HG02852 (cell line): ENCODE results near the gene SRGAP2C.
"Not testable (repeated sequence)": the region's sequence is repeated elsewhere in the genome, so short reads cannot be mapped to it uniquely, and the experiment has no call there.

Experiments used
- ATAC-seq: cut with Tn5 transposase; IDR thresholded peaks from one replicate; pipeline ENCODE4 v1.9.1; 2021; ENCODE audit warnings: mild to moderate bottlenecking, moderate library complexity; ENCODE audit not compliant: unreplicated experiment

SRGAP2C gene

DNA sequence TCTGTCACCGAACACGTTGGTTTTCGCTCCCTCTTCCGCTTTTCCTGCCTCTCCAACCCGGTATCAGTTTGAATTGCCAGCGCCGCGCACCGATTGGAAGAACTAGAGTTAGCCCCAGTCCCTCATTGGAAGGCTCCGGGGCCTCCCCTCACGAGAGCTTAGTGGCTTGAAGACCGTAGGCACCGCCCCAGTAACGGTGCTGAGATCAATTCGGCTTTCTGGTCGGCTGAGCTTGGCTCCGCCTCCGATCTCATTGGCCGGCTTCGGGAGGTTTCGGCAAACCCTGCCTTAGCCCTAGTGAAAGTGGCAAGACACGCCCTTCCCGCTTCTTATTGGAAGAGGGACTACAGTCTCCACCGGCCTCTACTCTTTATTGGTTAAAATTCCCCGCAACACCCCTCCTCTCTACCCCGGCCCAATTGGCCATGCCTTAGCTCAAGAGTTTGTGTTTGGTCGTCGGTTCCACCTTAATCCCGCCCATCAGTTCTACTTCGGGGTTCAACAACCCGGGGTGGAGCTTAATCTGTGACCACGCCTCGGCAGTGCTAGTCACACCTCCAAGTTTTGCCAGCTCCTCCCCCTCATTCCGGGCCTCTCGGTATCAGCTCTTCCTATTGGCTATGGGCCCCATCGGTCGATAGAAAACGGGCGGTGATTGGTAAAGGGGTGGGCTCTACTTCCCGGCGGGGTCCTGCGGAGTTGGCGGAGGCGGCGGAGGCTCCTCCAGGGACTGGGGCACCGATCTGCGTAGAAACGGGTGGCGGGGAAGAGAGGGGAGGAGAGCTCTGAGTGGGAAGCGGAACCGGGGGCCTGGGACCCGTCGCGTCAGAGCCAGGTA is at the start of gene SRGAP2C, which contains the start of gene FAM72B:
Gene SRGAP2C, plus strand, starts transcription at position 686 of the 838 bp plus-strand sequence. CDS start 2,472 bp downstream, outside the sequence.
Gene FAM72B, minus strand, starts transcription at position 51 of the 838 bp plus-strand sequence. CDS start 851 bp downstream, outside the sequence.
- peak; percentile 86 for ATAC-seq

DNA sequence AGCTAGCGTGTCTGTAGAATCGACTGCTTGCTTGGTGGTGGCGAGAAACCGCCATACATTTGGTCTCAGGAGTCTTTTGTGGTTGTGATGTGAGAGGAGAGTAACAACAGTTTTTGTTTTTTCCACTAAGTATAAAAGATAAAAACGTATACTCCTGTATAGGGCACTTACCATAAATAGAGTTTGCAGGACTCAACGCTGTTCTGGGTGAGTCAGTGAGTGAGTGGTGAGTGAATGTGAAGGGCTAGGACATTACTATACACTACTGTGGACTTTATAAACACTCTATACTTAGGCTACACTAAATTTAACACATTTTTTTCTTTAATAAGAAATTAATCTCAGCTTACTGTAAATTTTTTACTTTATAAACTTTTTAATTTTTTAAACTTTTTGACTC is 44.4 kb upstream of the SRGAP2C start:
- not testable (repeated sequence) for ATAC-seq

DNA sequence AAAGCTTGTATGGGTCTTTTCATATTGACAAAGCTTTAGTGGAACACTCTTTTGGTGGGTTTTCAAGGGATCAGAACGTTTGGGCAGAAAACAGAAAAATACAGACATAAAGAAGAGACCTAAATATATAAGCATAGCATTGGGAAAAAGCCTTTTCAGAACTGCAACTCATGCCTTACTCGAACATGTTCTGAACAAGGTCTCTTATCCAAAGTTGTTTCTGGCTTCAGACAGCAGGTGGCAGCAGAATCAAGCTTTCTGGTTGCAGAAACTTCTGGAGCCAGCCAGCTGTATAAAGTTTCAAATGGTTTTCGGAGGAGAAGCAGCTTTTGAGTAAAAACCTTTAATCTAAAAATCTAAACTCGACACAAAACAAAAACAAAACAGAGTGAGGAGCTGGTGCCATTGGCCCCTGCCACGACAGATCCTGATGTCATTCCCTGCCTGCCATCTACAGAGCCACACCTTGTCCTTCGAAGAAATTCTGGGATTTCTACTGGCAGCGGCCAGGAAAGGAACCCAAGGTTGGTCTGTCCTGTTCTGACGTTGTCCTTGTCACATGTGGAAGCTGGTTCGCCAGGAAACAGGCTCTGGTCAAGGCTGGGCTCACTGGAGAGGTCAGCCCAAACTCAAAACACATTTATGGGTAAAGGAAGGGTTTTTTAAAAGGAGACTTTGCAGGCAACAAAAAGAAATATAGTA is 36.1 kb upstream of the SRGAP2C start:
- ATAC-seq, result not testable (repeated sequence)

DNA sequence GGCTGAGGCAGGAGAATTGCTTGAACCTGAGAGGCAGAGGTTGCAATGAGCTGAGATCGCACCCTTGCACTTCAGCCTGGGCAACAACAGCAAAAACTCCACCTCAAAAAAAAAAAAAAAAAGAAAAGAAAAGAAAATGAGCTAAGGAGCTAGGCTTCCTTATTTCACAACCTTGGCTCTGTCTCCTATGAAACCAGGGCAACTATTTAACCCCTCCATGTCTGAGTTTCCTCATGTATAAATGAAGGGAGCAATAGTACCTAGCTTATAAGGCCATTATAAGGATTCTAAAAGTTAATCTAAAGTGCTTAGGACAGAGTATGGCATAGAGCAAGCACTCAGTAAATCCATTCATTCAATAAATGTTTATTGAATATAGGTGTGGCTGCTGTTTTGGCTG is 33.5 kb upstream of the SRGAP2C start:
- ATAC-seq, result not testable (repeated sequence)

DNA sequence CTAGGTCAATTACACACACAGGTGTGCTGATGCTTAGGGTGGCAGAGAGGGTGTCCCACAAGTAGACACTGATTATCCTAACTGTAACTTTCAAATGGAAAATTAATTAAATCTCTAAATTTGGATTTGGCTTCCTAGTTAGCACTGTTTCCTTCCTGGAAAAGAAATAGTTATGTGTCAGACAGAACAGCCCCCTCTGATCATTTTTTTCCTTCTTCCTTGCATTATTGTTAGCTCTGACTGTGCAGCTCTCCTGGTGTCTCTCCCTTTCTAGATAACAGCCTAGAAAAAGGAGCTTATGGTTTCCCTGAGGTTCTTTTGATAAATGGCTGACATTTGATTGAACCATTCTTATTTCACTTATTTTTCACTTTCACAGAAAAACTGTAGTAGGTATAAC is 32.0 kb upstream of the SRGAP2C start:
- not testable (repeated sequence) for ATAC-seq

DNA sequence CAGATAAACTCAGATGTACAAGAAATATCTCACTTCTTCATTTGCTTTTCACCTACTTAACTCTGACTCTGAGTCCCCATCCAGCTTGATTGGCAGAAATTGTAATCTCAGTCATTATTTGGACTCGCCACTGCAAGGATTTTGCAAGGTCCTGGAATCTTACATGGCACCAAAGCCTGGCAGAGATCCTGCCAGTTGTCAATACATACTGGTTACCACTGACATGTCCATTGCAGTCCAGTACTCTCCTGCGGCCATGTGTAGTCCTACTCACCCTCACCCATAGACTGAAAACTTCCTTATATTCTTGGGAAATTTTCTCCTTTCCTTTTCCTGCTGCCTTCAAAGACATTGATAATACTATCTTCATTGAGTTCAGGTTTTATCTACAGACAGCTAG is 30.0 kb upstream of the SRGAP2C start:
- not testable (repeated sequence) for ATAC-seq

DNA sequence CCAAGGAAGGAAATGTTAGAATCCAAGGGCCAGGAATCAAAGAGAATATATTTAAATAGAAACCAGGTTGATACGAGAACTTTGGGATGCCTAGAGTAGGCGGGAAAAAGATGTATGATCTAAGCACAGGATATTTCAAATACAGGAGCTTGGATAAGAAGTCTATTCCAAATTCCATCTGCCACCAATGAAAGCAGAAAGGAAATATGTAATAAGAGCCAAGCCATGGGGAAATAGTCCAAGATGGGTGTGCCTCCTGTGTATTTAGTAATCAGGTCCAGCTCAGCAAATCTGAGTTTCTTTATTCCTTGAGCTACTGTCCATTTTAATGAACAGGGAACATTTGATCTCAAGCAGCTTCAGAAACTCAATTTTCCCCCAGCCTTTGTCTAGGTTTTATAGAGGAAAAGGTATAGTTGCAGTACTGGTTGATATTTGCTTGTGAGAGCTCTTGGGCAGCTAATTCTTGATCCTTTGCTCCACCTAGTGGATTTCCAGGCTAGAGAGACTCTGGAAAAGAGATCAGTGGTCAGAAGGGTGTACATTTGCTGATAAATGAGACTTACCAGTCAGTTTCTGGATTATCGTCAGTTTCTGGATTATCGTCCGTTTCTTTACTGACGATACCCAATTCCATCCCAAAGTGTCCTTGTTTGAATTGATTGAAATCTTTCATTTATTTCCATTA is 29.0 kb upstream of the SRGAP2C start:
- not testable (repeated sequence) for ATAC-seq

DNA sequence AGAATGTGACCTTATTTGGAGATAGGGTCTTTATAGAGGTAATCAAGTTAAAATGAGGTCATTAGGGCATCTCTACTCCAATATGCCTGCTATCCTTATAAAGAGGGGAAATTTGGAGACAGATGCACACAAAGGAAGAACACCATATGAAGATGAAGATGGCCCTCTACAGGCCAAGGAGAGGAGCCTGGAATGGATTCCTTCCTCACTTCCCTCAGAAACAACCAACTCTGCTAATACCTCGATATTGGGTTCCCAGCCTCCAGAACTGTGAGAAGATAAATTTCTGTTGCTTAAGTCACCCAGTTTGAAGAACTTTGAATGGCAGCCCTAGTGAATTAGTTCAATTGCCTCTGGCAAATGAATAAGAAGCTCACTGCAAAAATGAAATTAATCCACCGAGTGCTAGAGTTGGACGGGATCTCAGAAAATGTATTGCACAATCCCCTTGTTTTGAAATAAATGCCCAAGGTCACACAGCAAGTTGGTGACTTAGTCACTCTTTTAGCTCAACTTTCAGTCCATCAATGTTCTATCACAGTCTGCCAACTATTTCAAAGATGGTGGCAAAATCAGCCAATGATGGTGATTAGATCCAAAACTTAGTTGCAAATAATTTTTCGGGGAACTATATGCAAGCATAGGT is 27.7 kb upstream of the SRGAP2C start:
- not testable (repeated sequence) for ATAC-seq

DNA sequence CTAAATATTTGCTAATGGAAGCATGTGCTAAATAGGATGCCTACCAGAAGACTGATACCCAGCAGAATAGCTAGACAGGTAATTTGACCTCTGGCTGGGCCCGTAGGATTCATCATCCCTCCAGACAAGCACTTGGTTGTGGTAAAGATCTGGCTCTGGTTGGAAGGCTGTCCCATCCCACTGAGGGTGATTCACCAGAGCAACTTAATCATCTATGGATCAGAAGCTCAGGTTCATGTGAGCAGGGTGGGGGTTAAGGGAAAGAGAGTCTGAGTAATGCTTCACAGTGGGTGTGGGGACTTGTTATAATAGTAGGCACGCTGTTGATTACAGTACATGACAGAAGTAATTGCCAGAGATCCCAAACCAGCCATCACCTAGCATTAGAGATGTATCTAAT is 27.2 kb upstream of the SRGAP2C start:
- not testable (repeated sequence) for ATAC-seq

DNA sequence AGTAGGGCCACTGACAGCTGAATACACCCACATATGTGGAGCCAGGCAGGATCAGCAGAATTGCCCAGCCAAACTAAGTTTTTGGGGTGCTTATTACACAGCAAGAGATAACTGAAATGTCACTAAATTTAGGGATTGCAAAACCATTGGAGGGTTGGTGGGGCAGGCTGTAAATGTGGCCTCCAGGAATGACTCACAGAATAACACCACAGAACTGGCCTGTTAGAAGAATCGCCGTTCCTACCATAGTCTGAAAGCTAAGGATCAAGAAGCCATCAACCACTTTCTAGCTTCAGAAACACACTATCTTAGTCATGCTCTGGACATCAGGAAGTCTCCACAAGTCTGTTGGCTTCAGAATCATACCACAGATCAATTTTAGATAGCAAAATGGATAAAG is 24.7 kb upstream of the SRGAP2C start:
- not testable (repeated sequence) for ATAC-seq

DNA sequence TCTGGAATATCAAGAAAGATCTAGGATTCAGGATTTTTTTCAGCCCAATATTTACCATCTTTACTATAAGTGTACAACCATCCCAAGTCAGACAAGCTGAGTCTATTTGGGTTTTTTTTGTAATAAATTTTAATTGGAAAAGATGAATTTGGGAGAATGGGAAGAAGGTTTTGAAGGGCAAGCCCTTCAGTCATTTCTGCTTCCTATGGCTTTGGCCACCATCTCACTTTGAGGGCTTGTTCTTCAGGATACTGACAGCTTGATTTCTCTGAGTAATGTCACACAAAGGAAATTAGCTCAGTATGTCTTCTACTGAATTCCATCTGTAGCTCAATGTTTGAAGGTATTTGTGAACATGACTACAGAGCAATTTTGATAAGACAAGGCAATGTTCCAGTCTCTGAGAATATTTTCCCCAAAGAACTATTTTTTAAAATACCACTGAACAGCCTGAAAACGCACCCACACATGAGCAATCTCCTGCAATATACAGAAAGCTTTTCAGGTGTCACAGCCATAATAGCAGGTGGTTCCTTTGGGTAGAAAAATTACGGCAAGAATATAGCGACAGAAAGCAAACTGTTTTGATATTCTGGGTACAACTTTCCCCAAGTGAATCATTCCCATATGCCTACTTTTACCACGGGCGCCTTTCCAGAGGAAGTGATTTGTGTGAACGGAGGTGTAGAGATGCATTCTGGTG is 23.4 kb upstream of the SRGAP2C start:
- not testable (repeated sequence) for ATAC-seq

DNA sequence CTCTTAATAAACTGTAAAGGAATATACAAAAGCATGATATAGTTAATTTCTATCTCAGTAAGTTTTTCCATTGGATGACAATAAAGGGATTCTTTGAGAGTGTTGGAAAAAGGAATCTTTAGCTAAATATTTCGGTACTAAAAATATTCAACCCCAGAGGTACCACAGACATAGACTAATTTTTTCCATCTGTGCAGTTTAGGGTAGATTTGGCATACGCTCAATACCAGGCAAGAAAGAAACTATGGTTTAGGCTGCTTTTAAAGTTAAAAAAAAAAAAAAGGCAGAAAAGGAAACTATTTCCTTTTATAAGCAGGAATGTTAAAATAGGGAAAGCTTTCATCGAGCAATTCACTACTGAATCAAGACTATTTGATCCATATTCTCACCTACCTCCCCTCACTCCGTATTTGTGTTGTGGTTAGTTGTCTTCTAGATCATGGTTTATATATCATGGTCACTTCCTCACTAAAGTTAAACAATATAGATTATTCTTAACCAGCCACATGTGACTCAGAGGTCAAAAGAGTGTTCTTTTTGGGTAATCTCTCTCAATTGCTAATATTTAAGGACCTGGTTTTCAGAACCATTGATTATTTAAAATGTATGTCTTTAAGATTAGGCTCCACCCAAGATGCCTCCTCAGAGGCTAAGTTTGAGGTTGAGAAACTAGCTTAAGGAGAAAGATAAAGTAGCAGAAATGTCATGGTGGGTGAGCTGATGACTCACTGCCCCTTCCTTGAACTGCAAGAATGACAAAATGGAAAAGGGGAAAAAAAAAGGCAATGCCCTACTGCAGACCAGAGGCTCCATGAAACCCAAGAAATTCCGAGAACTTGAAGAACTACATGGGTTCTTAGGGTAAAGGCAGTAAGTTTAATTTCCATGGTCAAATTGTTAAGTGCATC is 20.7 kb upstream of the SRGAP2C start:
- not testable (repeated sequence) for ATAC-seq

DNA sequence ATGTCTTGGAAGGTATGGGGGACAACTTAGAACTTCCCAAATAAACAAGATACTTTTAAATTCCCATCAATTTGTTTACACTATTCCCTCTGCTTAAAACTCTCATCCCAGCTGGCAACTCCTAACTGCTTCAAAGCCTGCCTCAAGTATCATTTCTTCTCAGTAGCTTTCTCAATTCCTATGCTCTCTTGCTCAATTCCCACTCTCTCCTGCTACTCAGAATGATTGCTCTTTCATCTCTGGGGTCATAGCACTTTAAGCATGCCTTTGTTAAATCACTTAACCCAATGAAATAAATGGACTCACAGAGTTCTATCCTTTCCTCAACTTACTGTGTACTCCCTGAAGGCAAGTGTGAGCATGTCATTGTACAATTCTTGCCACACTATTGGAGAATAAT is 19.5 kb upstream of the SRGAP2C start:
- not testable (repeated sequence) for ATAC-seq

DNA sequence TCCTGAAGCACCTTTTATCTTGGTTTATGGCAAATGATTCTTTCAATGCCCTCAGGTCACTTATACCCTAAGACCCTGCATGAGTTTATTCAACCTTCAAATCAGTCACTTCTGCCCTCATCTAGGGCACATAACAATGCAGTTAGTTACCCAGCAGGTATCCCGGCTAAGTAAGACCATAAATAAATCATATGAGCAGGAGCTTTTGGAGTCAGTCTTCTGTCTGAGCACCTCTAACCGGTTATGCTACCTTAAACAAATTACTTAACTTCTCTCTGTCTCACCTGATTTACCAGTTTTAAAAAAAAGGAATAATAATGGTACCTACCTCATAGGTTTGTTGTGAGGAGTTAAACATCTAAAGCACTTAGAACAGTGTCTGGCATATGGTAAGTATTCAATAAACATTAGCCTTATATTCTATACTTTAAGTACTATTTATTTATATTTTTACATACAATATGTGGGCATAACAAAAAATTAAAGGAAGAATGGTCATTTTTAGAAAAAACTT is 17.5 kb upstream of the SRGAP2C start:
- ATAC-seq, result not testable (repeated sequence)

DNA sequence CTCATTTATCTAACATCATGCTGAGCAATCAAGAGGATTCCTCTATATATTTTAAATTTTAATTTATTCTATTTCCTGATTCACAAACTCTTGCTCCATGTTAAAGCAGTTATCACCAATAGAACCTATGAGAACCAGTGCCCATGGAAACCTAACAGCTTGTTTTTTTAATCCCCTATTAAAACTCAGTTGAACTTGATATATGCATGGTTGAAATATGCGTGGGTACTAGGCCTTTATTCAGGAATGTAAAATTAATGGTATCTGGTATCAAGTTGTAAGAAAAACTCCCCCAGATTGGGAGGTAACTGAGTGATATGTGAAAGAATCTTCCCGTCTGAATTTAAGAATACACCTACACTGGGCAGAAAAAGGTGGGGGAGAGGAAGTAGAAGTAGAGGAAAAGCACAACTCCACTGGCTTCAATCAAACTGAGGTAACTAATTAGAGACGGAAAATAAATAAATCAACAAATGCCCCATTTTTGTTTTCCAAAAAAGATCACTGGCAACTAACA is 16.6 kb upstream of the SRGAP2C start:
- not testable (repeated sequence) for ATAC-seq

DNA sequence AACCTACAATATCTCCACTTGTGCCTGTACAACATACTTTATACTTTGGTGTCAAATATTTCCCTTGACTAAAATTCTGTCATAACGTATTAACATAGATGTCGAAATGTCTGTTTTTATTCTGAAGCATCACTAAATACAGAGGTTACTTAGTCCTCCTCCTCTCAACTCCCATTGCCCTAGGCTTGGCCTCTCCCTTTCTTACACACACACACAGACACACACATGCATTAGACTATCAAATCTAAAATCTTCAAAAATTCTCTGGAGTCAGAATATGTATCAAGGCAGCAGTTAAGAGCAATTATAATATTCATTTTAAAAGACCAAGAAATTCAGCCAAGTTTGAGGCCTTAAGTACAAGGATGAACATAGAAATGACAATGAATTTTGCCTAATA is 8.1 kb upstream of the SRGAP2C start:
- not testable (repeated sequence) for ATAC-seq

DNA sequence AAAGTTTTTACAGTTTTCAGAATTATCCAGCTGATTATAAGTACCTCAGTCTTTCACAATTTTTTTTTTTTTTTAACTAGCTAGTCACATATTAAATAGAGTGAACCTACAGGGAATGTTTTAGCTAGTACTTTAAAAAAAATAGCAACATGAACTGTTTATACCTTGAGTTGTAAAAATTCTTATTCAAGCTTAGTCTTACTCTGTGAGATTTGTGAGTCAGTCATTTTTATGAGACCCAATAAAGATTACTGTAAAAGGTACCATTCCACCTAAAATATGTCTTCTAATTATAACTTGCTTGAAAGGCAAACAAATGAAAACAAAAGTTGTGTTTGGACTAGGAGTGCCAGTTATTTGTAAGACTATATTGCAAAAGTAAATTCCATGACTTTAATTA is 6.6 kb upstream of the SRGAP2C start:
- ATAC-seq, result not testable (repeated sequence)

DNA sequence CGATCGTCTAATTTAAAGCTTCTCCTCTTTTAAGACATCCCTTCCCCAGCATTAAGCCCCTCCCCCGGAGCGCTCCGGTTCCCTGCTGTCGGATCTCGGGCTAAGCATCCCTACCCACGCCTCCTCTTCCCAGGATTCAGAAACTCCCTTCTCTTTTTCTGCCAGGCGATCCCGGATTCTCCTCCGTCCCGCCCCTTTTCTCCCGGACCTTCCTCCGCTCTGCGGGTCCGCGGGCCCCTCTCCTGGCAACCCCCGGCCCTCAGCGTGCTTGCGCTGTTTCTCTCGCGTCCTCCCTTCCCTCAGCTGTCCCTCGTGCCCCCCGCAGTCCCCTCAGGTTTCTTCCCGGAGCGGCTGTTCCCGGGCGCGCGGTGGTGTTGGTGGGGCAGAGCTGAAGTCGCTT is 908 bp upstream of the SRGAP2C start:
- ATAC-seq, result not testable (repeated sequence)
